HK-2 (cell line): ENCODE results near the gene AKR1C2.
"Not testable (repeated sequence)": the region's sequence is repeated elsewhere in the genome, so short reads cannot be mapped to it uniquely, and the experiment has no call there.

Experiments
- DNase-seq: peaks from one replicate; pipeline ENCODE4 v3.0.0-alpha.2; 2018; ENCODE audit not compliant: unreplicated experiment

AKR1C2 gene

DNA sequence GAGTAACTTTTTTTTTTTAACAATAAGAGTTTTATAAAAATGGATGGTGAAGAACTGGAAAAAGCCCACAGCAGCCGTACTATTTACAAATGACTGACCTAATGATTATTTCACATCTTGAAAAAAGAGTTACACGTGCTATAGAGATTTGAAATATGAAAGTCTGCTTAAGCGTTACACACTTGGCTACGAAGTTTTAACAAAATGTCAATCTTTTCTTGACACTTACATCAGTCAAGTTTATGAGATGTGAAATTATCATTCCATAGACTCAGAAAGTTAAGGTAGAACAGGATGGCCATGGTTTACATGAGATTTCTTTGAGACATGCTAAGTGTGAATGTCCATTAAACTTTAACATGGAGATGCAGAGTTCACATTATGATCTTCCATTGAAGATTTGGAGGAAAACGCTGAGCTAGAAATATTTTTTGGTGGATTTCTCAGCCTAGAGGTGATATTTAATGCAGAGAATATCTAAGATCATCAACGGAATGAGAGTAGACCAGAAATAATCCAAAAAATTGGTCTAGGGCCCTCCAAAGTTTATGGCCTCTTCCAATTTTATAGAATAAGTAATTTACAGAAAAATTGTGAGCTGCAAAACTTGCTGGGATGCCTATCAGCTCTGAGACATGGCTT is 15.5 kb downstream of the AKR1C2 start:
- not testable (repeated sequence) for DNase-seq

DNA sequence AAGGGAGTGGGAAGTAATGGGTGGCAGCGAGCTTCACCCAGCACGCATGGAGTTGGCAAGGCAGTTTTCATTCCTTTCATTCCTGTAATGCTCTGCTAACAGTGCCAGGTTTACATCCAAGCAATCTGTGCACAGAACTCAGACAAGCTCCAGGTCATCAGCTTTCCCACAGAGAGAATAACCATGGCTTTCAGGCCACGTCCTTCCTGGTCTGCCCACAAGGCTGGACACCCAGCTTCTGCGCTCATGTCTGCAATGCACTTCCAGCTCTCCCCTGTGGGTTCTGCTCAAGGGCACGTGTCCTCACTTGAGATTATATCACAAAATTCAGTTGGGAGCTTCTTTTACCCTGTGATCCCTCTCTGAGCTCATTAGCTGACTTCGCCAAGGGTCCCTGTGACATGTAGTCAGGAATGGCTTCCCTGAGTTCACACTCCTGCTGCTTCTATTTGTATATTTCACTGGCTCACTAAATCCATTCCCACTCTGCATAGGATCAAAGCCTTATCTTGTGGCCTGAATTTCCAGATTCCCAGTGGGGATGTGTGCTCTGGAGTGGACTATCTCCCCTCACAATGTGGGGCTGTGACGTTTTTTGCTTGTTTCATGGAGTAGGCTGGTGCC is 18.6 kb downstream of the AKR1C2 start:
- DNase-seq = no peak

DNA sequence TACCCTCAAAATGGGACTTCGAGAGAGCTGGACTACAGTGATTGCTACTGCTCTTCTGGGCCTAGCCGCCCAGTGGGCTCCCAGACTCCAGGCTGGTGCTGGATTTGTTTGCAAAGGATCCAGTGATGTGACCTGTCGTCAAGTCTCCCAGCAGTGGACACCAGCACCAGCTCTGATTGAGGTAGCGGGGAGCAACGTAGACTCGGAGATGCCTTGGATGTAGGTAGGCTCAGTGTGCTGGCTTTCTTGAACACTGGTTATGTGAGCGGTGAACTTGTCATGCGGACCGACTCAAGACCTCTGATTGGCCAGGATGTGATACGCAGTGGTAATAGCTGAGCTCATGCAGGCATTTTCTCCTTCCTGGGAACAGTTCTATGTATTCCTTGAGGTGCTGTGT is 19.4 kb downstream of the AKR1C2 start:
- no peak for DNase-seq

DNA sequence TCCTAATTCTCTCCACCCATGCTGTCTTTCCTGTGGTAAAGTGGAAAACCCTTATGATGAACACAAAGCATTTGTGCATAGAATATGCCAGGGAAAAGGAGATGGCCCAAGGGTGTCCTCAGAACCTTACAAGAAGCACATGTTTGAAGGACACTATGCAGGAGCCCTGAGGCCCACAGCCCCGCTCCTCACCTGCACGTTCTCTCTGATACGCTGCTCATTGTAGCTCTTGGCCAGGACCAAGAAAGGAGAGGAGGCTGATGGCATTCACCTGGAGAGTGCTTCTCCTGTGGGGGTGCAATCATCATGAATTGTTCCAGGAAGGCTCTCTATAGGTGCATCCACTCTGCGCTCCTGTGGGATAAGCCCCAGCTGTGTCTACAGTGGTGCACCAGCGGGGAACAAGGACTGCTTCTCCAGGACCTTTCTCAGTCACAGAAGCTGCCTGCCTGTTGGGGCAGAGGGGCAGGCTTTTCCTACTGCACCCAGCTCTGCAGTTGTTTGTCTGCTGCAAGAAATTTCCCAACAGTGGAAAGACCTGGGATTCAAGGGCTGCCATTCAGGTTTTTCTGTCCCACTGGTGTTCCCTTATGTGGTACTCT is 19.9 kb downstream of the AKR1C2 start:
- no peak for DNase-seq

DNA sequence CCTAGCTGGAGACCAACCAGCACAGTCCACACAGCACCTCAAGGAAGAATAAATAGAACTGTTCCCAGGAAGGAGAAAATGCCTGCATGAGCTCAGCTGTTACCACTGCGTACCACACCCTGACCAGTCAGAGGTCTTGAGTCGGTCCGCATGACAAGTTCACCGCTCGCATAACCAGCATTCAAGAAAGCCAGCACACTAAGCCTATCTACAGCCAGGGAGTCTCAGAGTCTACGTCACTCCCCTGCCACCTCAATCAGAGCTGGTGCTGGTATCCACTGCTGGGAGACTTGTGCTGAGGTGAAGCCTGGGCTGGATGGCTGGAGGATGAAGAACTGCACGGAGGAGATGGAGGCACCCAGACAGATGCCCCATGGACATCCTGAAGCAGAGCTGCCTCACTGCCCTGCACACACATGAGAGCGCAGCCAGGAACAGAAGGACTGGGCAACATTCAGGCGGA is 20.9 kb downstream of the AKR1C2 start:
- no peak for DNase-seq

DNA sequence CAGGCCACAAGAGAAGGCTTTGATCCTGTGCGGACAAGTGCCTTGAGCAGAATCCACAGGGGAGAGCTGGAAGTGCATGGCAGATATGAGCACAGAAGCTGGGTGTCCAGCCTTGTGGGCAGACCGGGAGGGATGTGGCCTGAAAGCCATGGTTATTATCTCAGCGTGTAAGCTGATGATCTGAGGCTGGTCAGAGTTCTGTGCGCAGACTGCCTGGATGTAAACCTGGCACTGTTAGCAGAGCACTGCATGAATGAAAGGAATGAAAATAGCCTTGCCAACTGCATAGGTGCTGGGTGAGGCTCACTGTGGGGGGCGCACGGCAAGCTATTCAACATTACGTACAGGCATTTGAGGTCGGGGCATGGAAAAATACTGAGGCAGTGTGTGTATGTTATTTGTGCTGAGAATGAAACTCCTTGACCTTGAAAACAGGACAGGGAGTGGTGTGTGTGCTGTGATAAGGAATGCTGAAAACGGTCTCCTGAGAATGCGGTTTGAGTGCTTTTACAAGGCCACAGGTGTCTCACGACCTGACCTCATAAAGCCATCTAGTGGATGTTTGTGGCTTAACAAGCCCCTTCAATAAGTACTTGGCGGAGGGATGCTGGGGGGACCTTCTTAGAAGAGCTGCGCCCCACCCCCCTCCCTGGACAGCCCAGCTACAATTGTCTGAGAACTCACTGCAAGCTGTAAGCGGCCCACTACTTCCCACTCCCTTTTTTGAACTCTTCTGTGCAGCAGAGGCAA is 21.8 kb downstream of the AKR1C2 start:
- DNase-seq = peak; percentile 10

DNA sequence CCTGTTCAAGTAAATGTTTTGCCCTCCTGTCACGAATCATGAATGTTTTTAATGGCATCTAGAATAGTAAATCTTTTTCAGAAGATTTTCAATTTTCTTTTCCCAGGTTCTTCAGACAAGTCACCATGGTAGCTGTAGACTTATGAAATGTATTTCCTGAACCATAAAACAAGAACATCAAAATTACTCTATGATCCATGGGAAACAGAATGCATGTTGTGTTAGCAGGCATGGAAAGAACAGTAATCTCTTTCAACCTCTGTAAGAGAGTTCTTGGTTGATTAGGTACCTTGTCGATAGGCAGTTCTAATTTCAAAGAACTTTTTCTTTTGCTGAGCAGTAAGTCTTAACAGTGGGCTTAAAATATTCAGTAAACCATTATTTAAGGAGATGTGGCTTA is 22.9 kb downstream of the AKR1C2 start:
- no peak for DNase-seq

DNA sequence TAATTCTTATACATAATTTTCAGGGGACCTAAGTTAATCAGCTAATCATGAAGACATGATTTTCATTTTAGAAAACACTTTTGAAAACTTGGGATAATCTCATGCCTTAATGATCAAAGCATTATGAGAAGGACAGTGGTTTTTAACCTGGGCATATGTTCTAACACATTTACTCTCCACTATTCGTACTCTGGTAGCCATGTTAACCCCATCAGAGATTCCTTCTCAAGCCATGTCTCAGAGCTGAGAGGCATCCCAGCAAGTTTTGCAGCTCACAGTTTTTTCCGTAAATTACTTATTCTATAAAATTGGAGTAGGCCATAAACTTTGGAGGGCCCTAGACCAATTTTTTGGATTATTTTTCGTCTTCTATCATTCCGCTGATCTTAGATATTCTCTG is 24.8 kb downstream of the AKR1C2 start:
- DNase-seq = no peak

DNA sequence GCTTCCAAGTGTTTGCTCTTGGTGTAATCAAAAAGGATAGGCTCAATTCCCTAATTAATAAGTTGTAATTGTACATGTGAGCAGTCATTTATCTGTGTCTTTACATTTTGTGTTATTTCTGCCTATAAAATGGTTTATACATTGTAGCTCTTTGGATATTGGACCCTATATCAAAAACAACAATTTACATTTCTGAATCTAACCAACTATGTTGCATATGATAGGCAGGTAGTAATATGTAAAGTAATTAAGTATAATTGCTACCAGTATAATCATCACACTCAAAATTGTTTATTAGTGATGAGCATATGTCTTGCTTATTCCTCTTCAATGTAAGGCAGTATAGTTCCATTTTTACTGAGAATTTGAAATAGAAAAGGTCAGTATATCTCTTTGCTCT is 26.6 kb downstream of the AKR1C2 start:
- DNase-seq = no peak

DNA sequence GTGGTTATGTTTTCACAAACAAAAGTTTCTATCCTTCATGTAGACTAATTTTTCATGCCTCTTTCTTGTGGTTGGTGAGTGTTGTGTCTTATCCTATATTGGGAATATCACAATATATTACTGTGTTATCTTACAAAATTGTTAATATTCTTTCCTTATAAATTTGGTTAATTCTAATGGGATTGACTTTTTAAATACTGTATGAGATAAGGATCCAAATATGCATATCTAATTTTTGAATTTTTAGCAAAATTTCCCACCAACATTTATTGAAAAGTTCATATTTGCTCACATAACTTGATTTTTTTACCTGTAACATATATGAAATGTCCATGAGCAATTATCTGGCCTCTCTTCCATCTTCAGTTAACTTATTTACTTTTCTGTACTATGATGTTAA is 29.3 kb downstream of the AKR1C2 start:
- DNase-seq = not testable (repeated sequence)

DNA sequence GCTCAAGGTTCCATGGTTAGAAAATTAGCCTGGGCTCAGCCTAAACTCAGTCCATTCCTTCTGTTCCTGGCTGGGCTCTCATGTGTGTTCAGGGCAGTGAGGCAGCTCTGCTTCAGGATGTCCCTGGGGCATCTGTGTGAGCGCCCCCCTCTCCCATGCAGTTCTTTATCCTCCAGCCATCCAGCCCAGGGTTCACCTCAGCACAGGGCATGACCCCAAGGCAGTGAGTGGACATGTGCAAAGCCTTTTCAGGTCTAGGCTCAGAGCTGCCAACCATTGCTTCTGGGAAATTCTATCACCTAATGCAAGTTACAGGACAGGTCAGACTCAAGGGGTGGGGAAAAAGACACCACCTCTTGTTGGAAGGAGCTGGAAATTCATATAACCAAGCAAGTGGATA is 30.4 kb downstream of the AKR1C2 start:
- not testable (repeated sequence) for DNase-seq

DNA sequence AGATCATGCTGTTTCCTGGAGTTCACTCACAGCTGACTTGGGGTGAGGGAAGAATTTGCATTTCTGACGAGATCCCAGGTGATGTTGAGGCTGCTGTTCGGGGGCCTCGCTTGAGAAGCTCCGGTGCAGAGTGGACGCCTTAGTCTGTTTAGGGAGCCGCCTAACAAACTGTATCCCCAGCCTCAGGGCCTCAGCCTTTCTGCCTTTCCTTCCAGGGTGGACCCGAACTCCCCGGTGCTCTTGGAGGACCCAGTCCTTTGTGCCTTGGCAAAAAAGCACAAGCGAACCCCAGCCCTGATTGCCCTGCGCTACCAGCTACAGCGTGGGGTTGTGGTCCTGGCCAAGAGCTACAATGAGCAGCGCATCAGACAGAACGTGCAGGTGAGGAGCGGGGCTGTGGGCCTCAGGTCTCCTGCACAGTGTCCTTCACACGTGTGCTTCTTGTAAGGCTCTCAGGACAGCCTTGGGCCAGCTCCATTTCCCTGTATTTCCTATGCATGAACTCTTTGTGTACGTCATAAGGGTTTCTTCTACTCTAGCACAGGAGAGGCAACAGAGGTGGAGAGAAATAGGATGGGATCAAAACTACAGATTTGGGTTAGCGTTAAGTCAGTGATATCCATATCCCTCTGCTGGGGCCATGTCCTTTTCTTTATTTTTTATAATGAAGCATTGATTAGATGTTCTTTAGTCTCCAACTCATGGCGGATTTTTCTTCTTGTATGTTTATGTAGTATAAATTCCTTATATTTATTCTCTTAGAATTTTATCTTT is 31.1 kb downstream of the AKR1C2 start:
- not testable (repeated sequence) for DNase-seq

DNA sequence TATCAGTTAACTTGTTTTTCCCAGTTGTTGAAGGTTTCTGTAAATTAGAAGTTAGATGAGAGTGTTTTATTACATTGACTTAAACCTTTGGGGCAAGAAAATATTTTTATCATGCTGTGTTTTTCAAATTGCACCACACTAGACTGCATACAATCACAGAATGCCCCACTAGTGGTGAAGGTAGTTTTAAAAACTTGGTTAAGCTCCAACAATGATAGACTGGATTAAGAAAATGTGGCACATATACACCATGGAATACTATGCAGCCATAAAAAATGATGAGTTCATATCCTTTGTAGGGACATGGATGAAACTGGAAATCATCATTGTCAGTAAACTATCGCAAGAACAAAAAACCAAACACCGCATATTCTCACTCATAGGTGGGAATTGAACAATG is 33.3 kb downstream of the AKR1C2 start:
- DNase-seq = not testable (repeated sequence)

DNA sequence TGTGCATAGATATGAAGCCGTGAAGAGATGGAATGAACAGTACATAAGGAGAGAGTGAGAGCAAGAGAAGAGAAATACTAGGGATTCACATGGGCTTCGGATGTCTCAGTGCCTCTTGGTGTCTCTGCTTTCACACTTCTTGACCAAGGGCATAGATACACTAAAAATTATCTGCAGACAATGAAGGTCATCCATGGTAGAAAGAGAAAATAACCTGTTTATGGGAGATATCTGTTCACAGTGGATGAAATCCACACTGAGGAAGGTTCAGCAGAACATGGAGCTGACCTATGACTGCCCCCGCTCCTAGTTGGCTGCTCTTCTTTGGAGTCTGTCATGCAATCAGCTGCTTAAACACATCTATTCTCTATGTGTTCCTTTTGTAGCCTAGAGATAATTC is 34.4 kb downstream of the AKR1C2 start:
- not testable (repeated sequence) for DNase-seq

DNA sequence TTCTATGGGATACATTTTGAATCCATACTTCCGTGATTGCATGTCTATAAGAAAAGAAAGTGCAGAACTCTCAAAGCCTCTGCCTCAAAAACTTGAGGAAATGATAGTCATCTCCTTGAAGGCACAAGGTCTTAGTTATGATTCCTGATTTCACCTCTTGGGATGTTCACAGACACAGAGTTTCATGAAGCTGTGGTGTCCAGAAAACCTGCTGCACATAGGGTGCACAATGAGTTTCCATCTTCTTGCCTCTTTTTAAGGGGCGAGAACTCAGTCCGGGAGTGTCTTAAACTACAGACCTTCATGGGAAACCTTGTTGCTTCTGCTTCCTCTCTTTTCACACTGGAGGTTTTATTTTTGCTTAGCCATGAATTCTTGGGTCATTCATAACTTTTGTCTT is 36.5 kb downstream of the AKR1C2 start:
- not testable (repeated sequence) for DNase-seq

DNA sequence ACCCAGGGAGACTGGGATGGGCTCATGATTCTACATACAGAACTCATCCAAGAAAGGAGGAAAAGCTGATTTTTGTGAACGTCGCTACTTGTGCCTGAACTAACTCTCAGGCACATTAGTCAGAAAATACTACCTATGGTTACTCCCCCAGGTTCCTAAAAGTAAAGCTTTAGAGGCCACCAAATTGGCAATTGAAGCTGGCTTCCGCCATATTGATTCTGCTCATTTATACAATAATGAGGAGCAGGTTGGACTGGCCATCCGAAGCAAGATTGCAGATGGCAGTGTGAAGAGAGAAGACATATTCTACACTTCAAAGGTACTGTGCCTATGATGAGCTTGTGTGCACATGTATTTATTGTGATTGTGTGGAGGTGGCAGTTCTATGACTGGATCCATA is 37.9 kb downstream of the AKR1C2 start:
- not testable (repeated sequence) for DNase-seq

DNA sequence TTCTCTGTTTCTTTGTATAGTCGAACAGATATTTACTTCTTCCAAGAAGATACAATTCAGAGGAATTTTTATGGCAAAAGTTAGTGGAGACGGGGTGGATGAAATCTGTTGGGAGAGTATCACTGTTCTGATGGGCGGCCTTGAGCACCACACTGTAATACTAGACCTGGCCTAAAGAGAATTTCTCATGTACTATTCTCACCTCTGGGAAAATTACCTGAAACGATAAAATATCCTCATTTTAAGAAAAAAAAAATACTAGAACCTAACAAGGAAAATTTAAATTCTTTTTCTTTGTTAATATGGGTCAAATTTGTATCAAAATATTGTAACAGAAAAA is 39.9 kb downstream of the AKR1C2 start:
- not testable (repeated sequence) for DNase-seq

DNA sequence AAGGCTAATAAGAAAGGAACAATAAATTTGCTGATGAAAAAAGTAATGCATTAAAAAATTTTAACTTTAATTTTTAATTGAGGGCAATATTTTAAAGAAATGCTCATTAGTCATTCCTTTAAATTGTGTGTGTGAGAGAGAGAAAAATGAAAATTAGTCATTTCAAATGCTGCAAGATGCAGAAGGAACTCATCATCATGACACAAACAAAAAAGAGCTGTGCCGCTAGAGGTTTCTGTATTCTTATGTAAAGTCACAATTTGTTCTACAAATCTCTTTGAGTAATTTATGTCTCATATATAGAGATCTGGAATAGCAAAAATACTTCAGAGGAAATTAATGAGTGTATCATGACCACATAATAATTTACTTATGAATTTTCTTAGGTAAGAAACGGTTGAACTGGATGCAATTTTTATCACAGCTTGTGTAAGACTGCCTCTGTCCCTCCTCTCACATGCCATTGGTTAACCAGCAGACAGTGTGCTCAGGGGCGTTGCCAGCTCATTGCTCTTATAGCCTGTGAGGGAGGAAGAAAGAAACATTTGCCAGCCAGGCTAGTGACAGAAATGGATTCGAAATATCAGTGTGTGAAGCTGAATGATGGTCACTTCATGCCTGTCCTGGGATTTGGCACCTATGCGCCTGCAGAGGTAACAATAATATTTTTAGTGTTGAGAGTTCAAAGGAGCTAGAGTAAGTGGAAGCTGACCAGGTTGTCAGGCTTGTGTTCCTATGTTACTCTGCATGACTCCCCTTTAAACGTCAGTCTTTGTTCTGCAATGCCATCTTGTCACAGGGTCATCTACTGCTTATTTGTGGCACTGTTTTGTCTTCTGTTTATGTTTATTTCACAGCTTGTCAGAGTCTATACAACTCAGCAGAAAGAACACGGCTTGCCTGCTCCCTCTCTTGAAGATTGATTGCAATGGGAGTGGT is 40.5 kb downstream of the AKR1C2 start, which contains the start of gene AKR1C1:
TSS of gene AKR1C1 (plus strand) at position 540 of the 939 bp plus-strand sequence. CDS start at position 570, 30 bp downstream.
- not testable (repeated sequence) for DNase-seq

DNA sequence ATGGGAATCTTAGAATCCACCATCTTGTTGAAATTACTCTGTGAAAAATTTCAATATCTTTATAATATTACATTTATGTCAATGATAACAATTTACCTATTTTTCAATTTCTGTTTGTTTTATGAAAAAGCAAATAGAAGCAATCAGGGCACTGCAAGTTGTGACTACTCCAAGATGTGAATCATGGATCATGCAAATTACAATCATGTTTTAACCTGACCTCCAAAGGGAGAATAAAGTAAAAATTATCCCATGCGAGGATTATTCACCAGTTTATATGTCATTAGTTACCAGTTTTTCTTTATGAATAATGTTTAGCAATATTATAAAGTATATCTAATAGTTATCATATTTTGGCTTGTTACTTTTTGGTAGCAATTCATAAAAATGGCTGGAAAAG is 41.3 kb downstream of the AKR1C2 start:
- not testable (repeated sequence) for DNase-seq

DNA sequence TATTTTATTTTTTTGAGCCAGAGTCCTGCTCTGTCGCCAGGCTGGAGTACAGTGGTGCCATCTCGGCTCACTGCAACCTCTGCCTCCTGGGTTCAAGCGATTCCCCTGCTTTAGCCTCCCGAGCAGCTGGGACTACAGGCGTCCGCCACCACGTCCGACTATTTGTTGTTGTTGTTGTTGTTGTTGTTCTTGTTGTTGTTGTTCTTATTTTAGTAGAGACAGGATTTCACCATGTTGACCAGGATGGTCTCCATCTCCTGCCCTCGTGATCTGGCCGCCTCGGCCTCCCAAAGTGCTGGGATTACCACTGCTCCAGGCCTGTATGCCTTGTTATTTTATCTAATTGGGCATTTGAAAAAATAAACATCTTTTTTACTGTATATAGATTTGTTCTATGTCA is 42.1 kb downstream of the AKR1C2 start:
- DNase-seq = not testable (repeated sequence)
